ENCODE measurements around the gene SLC25A25. TPM values are rescaled to one million over a fixed set of nuclear protein-coding genes. Genes with fewer than 3 reads are reported as not detected.

Gene SLC25A25
- total RNA-seq, 2 donors from 2014 or later: 12.9 to 13.1 TPM

DNA sequence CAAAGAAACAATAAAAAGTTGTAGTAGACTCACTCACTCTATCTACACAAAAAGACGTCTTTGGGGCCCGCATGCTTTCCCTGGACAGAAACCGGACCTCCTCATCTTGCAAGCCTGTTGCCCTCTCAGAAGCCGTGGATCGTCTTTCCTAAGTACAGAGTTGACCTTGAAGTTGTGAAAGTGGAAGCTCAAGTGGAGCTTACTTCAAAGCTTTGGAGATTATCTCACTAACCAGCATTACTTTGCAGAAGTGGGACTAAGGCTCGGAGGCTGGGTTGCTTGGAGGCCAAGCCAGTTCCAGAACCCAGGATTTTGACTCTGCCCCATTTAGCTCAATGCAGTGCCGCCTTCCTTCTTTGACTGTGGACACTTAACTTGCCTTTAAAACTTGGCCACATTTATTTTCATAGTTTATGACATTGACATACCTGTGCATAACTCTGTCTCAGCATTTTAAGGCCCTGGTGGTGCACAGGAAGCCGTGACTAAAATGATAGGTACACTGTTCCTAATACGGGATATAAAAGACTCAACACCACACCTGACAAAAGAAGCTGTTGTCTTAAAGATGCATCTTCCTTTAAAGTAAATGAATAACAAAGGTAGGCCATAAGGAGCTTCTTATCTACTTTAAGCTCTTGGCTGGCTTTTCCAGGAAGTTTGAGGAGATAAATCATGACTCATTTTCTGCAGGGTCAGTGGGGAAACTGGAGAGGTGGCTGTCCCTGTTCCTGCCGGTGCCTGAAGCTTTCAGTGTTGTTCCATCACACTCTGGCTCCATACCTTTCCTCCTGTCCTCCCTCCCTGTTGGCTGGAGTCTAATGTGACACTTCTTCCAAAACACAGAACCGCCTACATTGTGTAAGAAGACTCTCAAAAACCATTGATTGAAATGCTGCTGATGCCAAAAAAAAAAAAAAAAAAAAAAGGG lies 10.7 kb downstream of the SLC25A25 start:
- H3K4me1 ChIP-seq (ENCODE audit: control insufficient read depth, insufficient read depth, low read length): peaks cover 3% of the 10 kb centered on the region
- no peak overlapping the region for H3K9ac ChIP-seq (ENCODE audit: extremely low read depth, low read length, poor library complexity, severe bottlenecking)
- H3K27me3 Mint-ChIP-seq (ENCODE audit: insufficient read depth): no peaks in the 10 kb centered on the region
- no peaks in the 10 kb centered on the region for H3K9me3 Mint-ChIP-seq
- TF ChIP-seq CTCF (conservative IDR thresholded peaks at IDR 0.05): no peak
- H3K4me1 Mint-ChIP-seq: peaks cover 19% of the 10 kb centered on the region
- DNase-seq: peak; percentile 63
- H3K36me3 Mint-ChIP-seq (ENCODE audit: low read depth): peaks cover 7% of the 10 kb centered on the region
- H3K4me3 ChIP-seq (ENCODE audit: low read length): peak overlapping the region; percentile 43
- H3K27ac ChIP-seq (ENCODE audit: low read depth, low read length): no peak overlapping the region
- peak overlapping the region; percentile 20 for H3K4me3 Mint-ChIP-seq
- H3K27me3 ChIP-seq (ENCODE audit: control insufficient read depth, insufficient read depth, low read length, poor library complexity, severe bottlenecking): no peaks in the 10 kb centered on the region
- H3K36me3 ChIP-seq (ENCODE audit: control insufficient read depth, insufficient read depth, low read length): peaks cover 3% of the 10 kb centered on the region
- peak overlapping the region; percentile 89 for H3K27ac Mint-ChIP-seq
- WGBS, 2 experiments (ENCODE audit: insufficient coverage in 1 of 2, insufficient read length in 1 of 2): 86% methylated on average over 7 to 11 of the region's 11 CpGs
- H3K9me3 ChIP-seq (ENCODE audit: control insufficient read depth, low read length): no peaks in the 10 kb centered on the region

- peaks cover 9% of the 10 kb centered on the region for H3K36me3 Mint-ChIP-seq (ENCODE audit: low read depth)
- no peak overlapping the region for H3K4me3 Mint-ChIP-seq
Observed at GRCh38 chr9:128080206-128080605, 12.2 kb downstream of the SLC25A25 start.

DNA sequence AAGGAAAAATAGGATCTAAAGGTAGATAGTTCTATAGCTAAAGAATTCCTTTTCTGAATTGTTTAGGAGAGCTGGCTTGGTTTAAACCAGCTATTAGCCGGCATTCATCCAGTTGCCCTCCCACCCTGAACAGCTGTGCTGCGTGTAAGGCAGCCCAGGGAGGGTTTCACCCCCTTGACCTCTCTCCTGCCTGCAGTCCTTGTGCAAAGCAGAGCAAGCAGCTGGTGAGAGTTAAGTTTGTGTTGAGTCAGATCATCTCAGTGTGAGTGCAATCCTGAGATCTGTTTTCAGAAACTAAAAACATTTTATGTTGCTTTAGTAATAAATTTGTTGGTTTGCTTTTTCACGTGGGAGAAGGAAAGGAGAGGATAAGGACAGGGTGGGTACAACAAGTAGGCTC lies 13.0 kb downstream of the SLC25A25 start:
- no peak for DNase-seq
- Mint-ChIP-seq H3K4me3 (no peak overlapping the region), H3K27ac (peak overlapping the region; percentile 46), H3K4me1 (peaks cover 19% of the 10 kb centered on the region), H3K9me3 (no peaks in the 10 kb centered on the region), H3K27me3 (ENCODE audit: insufficient read depth) (no peaks in the 10 kb centered on the region), H3K36me3 (ENCODE audit: low read depth) (peaks cover 12% of the 10 kb centered on the region)
- Histone ChIP-seq H3K4me3 (ENCODE audit: low read length) (no peak overlapping the region), H3K9me3 (ENCODE audit: control insufficient read depth, low read length) (no peaks in the 10 kb centered on the region), H3K27ac (ENCODE audit: low read depth, low read length) (peak overlapping the region; percentile 25), H3K9ac (ENCODE audit: extremely low read depth, low read length, poor library complexity, severe bottlenecking) (no peak overlapping the region), H3K4me1 (ENCODE audit: control insufficient read depth, insufficient read depth, low read length) (peaks cover 3% of the 10 kb centered on the region), H3K27me3 (ENCODE audit: control insufficient read depth, insufficient read depth, low read length, poor library complexity, severe bottlenecking) (no peaks in the 10 kb centered on the region), H3K36me3 (ENCODE audit: control insufficient read depth, insufficient read depth, low read length) (peaks cover 3% of the 10 kb centered on the region)
- no peak for TF ChIP-seq CTCF (conservative IDR thresholded peaks at IDR 0.05)
- WGBS, 2 experiments (ENCODE audit: insufficient coverage in 1 of 2, insufficient read length in 1 of 2): 71 to 86% methylated on average over 1 to 3 of the region's 3 CpGs

More at GRCh38 chr9:128080206-128080605, 12.2 kb downstream of the SLC25A25 start:
- no peaks in the 10 kb centered on the region for H3K27me3 ChIP-seq (ENCODE audit: control insufficient read depth, insufficient read depth, low read length, poor library complexity, severe bottlenecking)
- Mint-ChIP-seq H3K27me3 (ENCODE audit: insufficient read depth) (no peaks in the 10 kb centered on the region), H3K4me1 (peaks cover 19% of the 10 kb centered on the region), H3K27ac (no peak overlapping the region), H3K9me3 (no peaks in the 10 kb centered on the region)
- peaks cover 3% of the 10 kb centered on the region for H3K36me3 ChIP-seq (ENCODE audit: control insufficient read depth, insufficient read depth, low read length)
- H3K4me3 ChIP-seq (ENCODE audit: low read length): no peak overlapping the region
- TF ChIP-seq CTCF (conservative IDR thresholded peaks at IDR 0.05): no peak
- no peak overlapping the region for H3K9ac ChIP-seq (ENCODE audit: extremely low read depth, low read length, poor library complexity, severe bottlenecking)
- peaks cover 3% of the 10 kb centered on the region for H3K4me1 ChIP-seq (ENCODE audit: control insufficient read depth, insufficient read depth, low read length)
- no peaks in the 10 kb centered on the region for H3K9me3 ChIP-seq (ENCODE audit: control insufficient read depth, low read length)
- no peak for DNase-seq
- H3K27ac ChIP-seq (ENCODE audit: low read depth, low read length): no peak overlapping the region
- WGBS, 2 experiments (ENCODE audit: insufficient coverage in 1 of 2, insufficient read length in 1 of 2): 84 to 93% methylated on average over 4 of the region's 5 CpGs

All from endodermal cell (in vitro differentiated cells).